Stimulated activated CD4-positive, alpha-beta T cell treated with anti-CD3 and anti-CD28 coated beads, TNF-alpha, amount 100 ng/mL, for 24 hours (primary cell): ENCODE measurements around the gene SELENON.
A peak's percentile ranks its signal among the peaks of the same experiment; 100 is the strongest.

Experiments used
- DNase-seq, 3 experiments: peaks; one replicate each; pipeline ENCODE4 v3.0.0-alpha.2; 2020; ENCODE audit warnings: low read depth in 3 of 3

SELENON gene

GRCh38 chr1:25770541-25771220, 29.3 kb upstream of the SELENON start:
- DNase-seq, result no peak

GRCh38 chr1:25771221-25772114, 28.5 kb upstream of the SELENON start:
- DNase-seq, result peak in 1 of 3 experiments; percentile 38

- DNase-seq, result no peak
These were observed 27.8 kb upstream of the SELENON start for GRCh38 chr1:25772164-25772563.

GRCh38 chr1:25772692-25773245, 27.2 kb upstream of the SELENON start:
- DNase-seq, result no peak

GRCh38 chr1:25773441-25774125, 26.4 kb upstream of the SELENON start:
- DNase-seq, result no peak

GRCh38 chr1:25774206-25774803, 25.7 kb upstream of the SELENON start:
- DNase-seq, result no peak

- DNase-seq, result peak; percentile 61 to 85 (median 78)
These were observed 24.8 kb upstream of the SELENON start for GRCh38 chr1:25774921-25775771.

- DNase-seq, result no peak
These were observed 20.6 kb upstream of the SELENON start for GRCh38 chr1:25779388-25779787.

GRCh38 chr1:25779894-25780293, 20.1 kb upstream of the SELENON start:
- no peak for DNase-seq

GRCh38 chr1:25780318-25781129, 19.5 kb upstream of the SELENON start:
- DNase-seq, result no peak

GRCh38 chr1:25781130-25781433, 18.9 kb upstream of the SELENON start:
- no peak for DNase-seq

- no peak for DNase-seq
These were observed 17.3 kb upstream of the SELENON start for GRCh38 chr1:25782608-25783201.

GRCh38 chr1:25784575-25785051, 15.4 kb upstream of the SELENON start:
- no peak for DNase-seq

GRCh38 chr1:25785333-25786067, 14.5 kb upstream of the SELENON start:
- DNase-seq, result no peak

GRCh38 chr1:25786887-25787759, 12.9 kb upstream of the SELENON start:
- DNase-seq, result no peak

- no peak for DNase-seq
These were observed 12.2 kb upstream of the SELENON start for GRCh38 chr1:25787760-25788166.

- no peak for DNase-seq
These were observed 9.5 kb upstream of the SELENON start for GRCh38 chr1:25790472-25790871.

- DNase-seq, result no peak
These were observed 7.9 kb upstream of the SELENON start for GRCh38 chr1:25792115-25792514.
